Activated CD4-positive, alpha-beta T cell treated with anti-CD3 and anti-CD28 coated beads, Interleukin-2, Interleukin-4, amounts not matched to agents 100 ng/mL and 50 ng/mL, durations not matched to agents 16 hours and 8 hours (primary cell): ENCODE measurements around the gene PARVA.

Source experiments
- DNase-seq: peaks from one replicate; pipeline ENCODE4 v3.0.0-alpha.2; 2020; ENCODE audit warnings: low spot score

PARVA gene

DNA sequence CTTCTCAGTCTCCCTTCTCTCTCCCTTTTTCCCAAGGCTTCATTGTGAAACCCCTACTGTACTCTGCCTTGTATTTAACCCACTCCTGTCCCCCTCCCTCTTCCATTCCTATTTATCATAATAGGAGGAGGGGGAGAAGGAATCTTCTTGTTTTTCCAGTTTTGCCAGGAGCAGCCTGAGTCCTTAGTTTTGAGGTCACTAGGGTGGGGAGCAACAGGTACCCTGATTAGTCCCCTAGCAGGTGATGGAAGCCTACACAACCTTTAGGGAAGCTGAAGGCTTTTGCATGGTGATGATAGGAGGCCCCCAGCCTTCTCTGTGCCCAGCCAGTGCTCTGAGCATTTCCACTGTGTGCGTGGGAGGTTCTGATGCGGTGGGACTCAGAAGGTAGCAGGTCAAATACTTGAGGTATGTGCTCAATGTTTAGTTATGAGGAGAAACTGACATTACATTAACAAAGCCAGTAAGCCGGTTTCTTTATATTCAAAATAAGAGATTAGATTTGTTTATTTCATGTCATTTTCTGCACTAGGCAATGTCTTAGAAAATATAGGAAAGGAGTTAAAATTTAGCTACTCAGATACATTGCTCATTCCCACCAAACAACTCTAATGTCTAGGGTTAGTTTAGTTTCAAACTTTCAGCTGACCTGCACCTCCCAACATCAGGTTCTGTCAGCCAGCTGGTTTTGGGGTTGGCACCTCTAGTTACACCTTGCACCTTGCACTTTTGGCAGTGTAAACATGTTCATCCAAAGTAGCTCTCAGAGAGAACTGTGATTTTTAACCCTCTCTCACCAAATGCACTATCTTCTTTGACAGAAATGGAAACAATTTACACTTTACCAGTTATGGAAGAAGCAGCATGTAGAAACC is 26.0 kb downstream of the PARVA start:
- DNase-seq, result no peak

DNA sequence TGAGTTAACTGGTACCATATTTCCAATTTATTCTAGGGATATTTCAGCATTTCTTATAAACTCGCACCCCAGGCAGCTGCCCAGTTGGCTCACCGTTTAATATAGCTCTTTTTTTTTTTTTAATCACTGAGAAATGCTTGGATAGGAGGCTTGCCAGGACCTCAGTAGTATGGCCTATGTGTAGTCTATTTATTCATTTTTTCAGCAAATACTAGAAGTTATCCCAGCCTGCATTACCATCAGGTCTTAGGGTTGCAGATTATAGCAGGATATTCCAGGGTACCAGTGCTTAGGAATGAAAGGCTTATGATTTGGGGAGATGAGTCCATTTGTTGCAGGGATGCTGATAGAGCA is 26.6 kb downstream of the PARVA start:
- no peak for DNase-seq

DNA sequence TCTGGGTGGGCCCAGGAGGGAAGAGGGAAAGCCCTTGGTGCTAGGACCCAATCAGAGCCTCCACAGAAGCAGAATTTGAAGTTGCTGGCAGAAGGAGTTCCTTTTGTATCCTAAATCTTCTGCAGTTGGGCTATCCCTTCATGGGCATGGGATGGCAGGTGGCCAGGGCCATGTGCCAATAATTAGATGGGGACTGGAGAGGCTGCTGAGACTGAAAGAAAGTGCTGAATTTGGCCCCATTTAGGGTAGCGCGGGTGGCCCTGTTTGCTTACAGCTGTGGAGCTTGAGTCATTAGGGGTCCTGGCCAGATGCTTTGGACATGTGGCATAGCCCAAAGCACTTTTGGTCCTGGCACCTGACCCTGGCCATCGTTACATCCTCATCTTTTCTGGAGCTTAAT is 27.1 kb downstream of the PARVA start:
- DNase-seq, result no peak

DNA sequence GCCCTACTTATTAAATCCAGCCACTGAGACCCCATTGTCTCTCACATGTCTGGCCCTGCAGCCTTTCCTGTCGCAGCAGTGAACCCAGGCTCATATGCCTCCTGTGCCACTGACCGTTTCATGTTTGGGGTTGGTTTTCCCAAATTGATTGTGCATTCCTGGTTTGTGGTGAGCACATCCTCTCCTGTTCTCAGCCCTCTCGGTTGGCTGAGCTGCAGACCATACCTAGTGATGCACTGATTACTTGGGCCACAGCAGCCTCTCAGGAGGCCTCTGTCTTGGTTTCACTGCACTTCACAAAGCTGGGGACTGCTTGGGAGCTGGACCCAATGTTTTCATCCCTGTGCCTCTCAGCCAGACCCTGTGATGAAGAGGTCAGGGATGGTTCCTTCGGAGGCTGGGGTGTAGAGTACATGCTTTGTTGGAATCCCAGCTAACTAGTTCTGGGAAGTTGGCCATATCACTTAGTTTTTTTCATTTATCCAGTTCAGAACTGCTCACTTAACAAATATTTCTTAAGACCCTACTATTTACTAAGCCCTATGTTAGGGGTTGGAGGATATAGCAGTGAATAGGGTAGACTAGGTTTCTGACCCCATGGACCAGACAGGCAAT is 30.9 kb downstream of the PARVA start:
- DNase-seq, result no peak

DNA sequence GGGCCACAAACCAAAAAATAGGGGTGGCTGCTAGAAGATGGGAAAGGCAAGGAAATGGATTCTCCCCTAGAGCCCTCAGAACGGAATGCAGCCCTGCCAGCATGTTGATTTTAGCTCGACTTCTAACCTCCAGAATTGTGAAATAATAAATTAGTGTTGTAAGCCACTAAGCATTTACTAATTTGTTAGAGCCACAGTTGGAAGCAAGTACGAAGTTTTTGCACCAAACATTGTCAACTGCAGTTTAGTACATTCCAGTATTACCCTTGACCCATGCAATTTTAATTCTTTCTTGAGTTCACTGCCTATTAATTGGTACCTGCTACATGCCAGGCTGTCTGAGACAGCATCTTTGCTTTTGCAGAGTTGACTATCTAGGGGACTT is 32.2 kb downstream of the PARVA start:
- no peak for DNase-seq

DNA sequence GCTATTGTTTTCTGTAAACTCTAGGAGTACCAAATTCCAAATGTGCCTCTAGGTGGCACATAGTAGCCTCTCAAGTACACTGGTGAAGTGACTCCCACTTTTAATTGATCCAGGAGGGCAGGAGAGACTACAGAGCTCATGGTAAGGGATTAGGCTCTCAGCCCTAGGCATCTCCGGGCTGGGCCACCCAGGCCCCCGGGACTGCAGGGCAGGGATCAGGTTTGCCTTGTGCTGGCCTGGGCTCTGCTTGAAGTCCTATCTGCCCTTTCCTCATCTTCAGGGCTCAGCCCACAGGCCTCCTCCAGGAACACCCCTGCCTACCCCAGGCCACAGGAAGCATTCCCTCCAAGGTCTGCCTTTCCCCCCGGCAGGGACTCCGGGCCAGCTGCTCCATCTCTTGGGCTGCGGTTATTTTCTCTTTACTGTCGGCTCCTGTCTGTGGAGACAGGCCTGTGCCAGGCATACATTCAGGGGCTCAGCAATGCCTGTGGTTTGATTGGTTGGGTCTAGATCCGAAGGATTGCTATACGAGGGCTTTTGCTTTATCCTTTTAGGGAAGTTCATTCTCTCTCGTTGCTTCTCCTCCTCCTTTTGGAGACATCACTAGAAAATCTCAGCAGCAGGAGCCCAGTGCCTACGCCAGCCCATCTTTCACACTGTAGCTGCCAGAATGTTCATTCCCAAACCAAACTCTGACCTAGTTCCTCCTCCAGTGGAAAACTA is 32.8 kb downstream of the PARVA start:
- DNase-seq, result no peak

DNA sequence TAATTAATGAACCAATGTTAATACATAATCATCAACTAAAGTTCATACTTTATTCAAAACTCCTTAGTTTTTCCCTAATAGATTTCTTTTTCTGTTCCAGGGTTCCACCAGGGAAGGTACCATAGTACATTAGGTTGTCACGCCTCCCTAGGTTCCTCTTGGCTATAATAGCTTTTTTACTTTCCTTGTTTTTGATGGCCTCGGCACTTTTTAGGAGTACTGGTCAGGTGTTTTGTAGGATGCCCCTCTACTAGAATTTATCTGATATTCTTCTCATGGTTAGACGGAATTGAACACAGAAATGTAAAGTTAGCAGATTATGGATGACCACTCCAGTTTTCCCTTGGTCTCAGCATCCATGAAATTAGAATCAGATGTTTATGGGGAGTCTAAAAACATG is 34.0 kb downstream of the PARVA start:
- no peak for DNase-seq

DNA sequence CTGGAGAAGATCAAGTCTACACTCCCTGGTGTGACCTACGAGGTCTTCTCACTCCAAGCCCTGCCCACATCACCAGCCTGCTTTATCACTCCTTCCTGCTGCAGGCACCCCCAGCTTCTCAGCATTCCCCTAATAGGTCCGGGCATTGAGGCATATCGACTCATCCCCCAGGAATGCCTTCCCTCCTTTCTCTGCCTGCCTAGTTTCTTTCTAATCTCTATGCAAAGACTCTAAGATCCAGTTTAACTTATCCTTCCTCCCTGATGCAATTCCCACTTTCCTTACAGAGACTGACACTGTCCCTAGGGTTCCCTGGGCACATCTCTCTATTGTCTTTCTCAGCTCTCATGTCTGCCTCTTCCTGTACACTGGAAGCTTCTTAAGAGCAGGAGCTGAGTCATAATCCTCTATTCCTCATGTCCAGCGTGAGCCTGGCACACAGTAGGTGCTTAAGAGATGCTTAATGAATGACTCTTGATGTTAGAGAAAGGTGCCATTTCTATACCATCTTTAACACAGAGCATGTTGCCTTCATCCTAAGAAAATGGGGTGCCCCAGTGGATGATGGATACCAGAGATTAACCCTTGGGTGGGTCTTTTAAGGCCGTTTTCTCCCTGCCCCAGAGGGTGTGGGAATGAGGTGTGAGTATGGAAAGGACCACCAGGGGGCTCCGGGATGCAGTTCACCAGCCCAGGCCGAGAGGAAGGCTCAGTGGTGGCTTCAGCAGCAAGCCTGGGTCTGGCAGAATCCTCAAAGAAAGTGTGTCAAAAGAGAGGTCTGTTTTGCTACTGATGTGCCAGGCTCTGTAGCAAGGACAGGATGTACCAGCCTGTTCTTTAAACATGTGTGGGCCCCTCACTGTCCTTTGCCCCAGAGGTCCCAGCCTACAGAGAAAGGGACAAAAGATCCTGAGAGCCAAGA is 34.7 kb downstream of the PARVA start:
- peak; percentile 32 for DNase-seq

DNA sequence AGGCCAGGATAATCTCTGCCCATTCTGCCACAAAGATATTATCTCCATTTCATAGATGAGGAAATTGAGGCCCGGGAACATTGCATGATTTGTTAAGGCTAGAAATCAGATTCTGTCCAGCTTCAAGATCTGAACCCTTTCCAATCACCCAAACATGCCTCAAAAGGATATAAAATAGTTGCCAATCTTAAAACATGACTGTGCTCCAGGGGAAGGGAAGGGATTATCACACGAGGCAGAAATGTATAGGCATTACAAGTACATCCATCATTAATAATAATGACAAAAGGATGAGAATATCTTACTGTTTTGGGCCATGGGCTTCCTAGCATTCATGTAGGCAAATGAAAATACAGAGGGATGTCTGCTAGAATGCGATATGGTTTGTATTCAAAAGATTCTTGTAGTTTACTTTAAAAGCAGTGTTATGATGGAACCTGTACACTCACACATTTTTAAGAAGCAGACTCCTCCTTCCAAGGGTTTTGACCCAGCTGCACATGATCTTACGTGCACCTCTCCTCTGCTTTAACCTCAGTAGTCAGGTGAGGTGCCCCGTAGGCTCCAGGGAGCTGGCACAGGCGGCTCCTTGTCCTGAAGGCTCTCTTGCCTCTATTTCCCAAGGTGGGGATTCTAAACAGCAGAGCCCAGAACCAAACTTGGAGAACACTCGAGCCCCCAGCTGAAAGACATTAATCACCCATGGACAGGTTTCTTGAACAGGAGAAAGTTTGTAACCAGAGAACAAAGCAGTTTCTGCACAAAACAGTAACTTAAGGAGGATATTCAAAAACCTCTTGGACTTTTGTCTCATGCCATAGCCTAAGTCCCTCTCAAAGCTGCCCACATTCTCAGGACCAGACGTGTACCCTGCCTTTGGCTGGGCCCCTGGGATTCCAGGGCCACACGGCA is 36.0 kb downstream of the PARVA start:
- no peak for DNase-seq

DNA sequence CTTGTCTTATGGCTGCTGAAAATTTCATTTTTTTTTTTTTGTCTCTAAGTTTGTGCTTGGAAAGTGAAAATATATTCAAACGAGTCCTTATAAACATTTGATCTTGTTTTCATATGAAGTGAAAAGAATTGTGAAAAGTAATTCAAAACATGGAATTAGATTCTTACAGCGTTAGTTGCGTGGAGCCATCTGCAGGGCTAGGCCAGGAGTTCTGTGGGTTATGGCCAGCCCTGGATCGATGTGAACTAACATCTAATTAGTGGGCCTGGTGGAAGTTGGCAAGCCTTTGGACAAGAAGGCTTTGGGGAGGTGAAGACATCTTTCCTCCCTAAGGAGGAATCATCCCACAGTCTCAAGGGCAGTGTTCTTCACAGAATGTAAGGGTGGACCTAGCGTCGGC is 37.2 kb downstream of the PARVA start:
- no peak for DNase-seq

DNA sequence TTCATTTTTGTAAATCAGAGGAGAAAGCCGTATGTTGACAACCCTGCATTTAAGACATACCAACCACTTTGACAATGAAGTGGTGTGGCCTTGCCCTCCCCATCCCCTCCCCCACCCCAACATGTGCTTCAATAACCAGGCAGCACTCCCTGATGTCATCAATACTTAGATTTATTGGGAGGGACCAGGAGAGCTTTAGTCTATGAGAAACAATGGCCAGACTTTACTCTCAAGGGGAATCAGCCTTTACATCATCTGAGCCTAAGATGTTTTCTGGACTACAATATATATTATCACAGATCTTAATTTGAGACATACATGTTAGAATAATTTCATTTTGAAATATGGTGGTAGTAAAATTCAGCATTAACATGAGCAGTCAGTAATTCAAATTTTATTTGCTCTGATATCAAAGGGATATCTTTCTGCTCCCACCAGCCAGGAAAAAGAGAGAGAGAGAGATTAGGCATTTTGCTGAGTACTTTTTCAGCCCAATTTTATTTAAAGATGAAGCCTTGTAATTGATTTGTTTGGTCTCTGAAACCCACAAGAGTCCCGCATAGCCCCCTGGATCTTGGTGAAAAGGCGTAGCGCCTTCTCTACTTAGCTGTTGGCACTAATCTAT is 38.1 kb downstream of the PARVA start:
- no peak for DNase-seq

DNA sequence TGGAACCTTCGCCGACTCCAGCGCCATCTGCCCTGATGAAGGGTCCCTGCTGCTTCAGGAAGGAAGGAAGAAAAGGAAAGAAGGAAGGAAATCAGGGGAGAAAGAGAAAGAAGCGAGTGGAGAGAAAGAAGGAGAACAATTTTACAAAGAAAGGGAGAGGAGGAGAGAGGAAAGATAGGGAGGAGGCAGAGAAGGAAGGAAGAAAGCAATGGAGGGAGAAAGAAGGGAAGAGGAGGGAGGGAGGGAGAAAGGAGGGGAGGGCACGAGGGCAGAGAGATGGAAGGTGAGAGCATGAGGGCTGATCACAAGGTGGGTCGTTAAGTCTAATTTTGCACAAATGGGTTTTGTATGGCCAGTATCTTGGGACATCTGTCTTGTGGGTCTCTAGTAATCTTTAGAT is 39.2 kb downstream of the PARVA start:
- no peak for DNase-seq

DNA sequence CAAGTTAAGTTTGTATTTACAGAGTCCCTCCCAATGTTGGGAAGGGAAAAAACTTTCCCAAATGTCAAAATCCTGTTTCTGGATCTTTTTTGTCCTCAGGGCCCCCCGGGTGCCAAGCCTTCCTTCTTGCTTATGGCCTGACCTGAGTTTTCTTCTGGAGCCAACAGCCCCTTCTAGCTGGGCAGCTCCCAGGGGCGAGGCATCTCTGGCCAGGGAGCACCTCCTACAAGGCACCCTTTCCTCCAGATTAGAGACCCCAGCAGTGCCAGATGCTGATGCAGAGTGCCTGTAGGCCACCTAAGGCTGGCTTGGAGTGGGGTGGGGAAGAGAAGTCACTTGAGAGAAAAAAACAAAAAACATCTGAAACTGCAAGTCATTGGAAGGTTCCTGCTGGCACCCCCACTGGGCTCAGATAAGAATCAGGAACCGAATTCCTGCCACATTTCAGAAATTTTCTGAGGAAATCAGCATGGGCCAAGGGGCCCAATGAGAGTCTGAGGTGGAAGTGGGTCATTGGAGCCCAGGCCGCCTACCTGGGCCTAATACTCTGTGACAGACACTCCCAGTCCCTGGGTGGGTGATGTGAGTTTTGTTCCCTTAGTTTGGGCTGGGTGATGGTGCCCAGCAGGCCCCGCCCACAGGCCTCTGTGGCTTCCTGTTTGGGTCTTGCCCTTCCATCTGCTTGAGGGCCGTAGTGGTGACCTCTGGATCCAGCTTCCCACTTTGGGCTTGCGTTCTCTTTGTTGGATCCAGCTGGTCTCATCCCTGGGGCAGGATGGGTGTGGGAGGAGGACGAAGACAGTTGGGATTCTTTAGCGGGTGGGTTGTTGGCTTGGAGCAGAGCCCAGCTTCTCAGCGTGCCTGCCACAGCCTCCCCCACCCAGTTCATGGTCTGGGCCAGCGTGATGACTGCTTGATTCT is 40.6 kb downstream of the PARVA start:
- no peak for DNase-seq

DNA sequence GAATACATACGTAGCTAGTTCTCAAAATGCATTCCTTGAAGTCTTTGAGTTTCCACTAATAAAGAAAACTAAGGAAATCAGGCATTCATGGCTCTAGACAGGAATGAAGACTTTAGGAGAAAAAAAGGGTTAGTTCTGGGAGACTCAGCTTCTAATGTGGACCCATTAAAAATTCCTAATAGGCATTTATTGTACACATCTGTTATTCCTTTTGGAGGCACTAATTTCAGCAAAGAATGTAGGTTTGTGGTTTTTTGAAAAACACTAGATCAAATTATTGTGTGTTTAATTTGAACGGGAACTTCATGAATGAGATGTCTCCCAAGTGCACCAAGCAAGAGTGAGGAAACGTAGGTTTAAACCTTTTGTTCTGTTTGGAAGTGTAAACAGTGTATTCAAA is 42.7 kb downstream of the PARVA start:
- DNase-seq, result no peak

DNA sequence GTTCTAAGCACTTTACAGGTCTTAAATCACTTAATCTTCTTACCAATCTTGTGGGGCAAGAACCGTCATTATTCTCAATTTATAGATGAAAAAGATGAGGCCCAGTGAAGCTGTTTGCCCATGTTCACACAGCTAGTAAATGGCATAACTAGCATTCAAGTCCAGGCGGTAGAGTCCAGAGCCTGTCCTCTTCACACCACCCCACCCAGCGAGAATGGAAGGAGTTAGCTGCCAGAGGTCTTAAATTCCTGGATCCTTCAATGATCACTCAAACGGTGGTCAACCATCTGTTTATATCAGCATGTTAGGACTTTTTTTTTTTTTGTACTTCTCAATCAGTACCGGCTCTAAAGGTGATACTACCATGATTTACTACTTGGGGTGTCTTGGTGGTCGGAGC is 43.3 kb downstream of the PARVA start:
- DNase-seq, result no peak

DNA sequence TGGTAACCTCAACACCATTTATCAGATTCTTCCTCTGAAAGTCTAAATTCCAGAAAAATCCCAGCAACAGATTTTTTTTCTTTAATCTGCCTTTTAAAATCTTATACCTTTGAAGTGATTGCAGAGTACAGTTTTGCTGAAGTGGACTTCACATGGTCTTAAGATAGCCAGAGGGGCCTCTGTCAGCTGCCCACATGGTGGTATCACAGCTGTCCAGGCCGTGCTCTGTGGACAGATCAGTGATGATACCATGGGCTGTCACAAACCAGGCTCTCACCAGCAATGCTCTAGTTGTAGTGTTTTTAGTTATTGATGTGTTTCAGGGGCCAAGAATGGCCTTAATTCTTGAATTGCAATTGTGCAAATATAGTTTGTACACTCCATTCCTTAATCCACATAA is 44.0 kb downstream of the PARVA start:
- no peak for DNase-seq

DNA sequence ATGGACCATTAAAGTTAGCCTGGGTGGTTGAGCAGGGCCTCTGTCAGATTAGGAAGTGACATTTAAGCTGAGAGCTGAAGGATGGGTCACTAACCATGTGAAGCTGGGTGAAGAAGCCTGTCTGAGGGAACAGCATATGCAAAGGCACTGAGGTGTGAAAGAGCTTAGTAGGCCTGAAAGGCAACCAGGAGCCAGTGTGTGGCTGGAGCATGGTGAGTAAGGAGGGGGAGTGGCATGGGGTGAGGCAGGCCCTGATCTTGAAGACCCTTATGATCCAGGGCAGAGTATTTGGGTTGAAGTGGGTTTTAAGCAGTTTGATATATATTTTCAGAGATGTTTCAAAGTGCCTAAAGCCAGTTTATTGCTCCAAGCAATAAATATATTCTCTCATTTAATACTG is 48.8 kb downstream of the PARVA start:
- DNase-seq, result no peak

DNA sequence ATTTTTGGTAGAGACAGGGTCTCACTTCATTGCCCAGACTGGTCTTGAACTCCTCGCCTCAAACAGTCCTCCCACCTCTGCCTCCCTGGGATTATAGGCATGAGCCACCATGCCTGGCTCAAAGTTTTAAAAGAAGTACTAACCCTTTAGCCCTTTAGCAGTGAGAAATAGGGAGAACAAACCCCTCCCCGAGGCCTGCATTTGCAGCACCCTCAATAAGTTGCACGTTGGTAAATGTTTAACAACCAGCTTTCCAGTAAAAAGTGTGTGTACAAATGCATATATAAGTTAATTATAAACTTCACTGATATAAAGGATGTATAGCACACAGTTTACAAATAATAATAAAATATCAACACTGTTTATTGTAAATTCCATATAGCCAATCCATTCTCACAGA is 51.8 kb downstream of the PARVA start:
- no peak for DNase-seq

DNA sequence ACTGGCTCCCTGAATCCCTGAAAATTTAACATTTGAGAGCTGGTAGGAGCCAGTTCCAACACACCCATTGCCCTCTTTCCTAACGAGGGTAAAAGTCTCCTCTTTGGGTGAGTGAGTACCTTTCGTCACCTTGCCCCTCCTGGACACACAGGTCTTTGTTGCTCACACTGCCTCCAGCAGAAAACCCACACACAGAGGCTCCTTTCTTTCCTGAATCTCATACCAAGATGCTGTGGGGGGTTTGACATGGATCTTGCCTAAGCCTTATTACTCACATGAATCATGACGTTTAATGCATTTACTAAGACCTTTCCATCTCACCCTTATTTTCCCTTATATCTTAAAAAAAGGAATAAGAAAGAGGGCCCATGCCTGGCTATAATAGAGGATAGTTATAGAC is 53.0 kb downstream of the PARVA start:
- DNase-seq, result no peak
